G401.6 (cell line): Measurements from ENCODE around the gene PSMA5.

Experiments used
- FAIRE-seq: peaks from 2 replicates; lab custom pipeline; 2012; peaks lifted over from hg19 to GRCh38; lab: Jason Lieb, UNC

The PSMA5 gene

GRCh38 chr1:109367626-109368025 lies 58.6 kb downstream of the PSMA5 start:
- no peak for FAIRE-seq

GRCh38 chr1:109365642-109366204 lies 60.5 kb downstream of the PSMA5 start:
- FAIRE-seq: no peak

- FAIRE-seq: no peak
These were observed 64.6 kb downstream of the PSMA5 start for GRCh38 chr1:109361649-109362048.

- no peak for FAIRE-seq
These were observed 65.2 kb downstream of the PSMA5 start for GRCh38 chr1:109361069-109361468.

- FAIRE-seq: no peak
These were observed 68.6 kb downstream of the PSMA5 start for GRCh38 chr1:109357616-109358015.

GRCh38 chr1:109356915-109357314 lies 69.3 kb downstream of the PSMA5 start:
- FAIRE-seq: no peak

- FAIRE-seq: no peak
These were observed 69.7 kb downstream of the PSMA5 start for GRCh38 chr1:109356505-109356904.

GRCh38 chr1:109354929-109355328 lies 71.3 kb downstream of the PSMA5 start:
- FAIRE-seq: no peak

GRCh38 chr1:109351457-109351856 lies 74.8 kb downstream of the PSMA5 start:
- FAIRE-seq: no peak

GRCh38 chr1:109350655-109351054 lies 75.6 kb downstream of the PSMA5 start:
- FAIRE-seq: no peak

GRCh38 chr1:109350182-109350581 lies 76.1 kb downstream of the PSMA5 start:
- FAIRE-seq: no peak
